KG1 (cell line): Measurements from ENCODE around the gene TMEM247.

Experiments used
- DNase-seq: peaks from one replicate; lab custom pipeline; 2025; lab: John Stamatoyannopoulos, UW

The TMEM247 gene

GRCh38 chr2:46489423-46490174 lies 10.2 kb downstream of the TMEM247 start:
- no peak for DNase-seq

GRCh38 chr2:46490521-46491141 lies 11.3 kb downstream of the TMEM247 start:
- no peak for DNase-seq

GRCh38 chr2:46492301-46492700 lies 12.9 kb downstream of the TMEM247 start:
- no peak for DNase-seq

- no peak for DNase-seq
Measured at GRCh38 chr2:46493241-46493970, 14.0 kb downstream of the TMEM247 start.

- no peak for DNase-seq
Measured at GRCh38 chr2:46493971-46494250, 14.5 kb downstream of the TMEM247 start.

- no peak for DNase-seq
Measured at GRCh38 chr2:46494596-46494995, 15.2 kb downstream of the TMEM247 start.

- DNase-seq, result no peak
Measured at GRCh38 chr2:46495231-46496030, 16.1 kb downstream of the TMEM247 start.

- DNase-seq, result no peak
Measured at GRCh38 chr2:46497766-46498165, 18.4 kb downstream of the TMEM247 start.

GRCh38 chr2:46498681-46499080 lies 19.3 kb downstream of the TMEM247 start:
- DNase-seq, result no peak

GRCh38 chr2:46499392-46499785 lies 20.0 kb downstream of the TMEM247 start:
- no peak for DNase-seq

GRCh38 chr2:46500801-46501200 lies 21.4 kb downstream of the TMEM247 start:
- DNase-seq, result no peak

GRCh38 chr2:46502291-46502885 lies 23.0 kb downstream of the TMEM247 start:
- DNase-seq, result no peak

- no peak for DNase-seq
Measured at GRCh38 chr2:46503686-46504085, 24.3 kb downstream of the TMEM247 start.

GRCh38 chr2:46504221-46504620 lies 24.9 kb downstream of the TMEM247 start:
- DNase-seq, result no peak

- no peak for DNase-seq
Measured at GRCh38 chr2:46504685-46505471, 25.5 kb downstream of the TMEM247 start.

GRCh38 chr2:46505472-46505783 lies 26.1 kb downstream of the TMEM247 start:
- DNase-seq, result no peak

GRCh38 chr2:46506131-46506706 lies 26.9 kb downstream of the TMEM247 start:
- no peak for DNase-seq

GRCh38 chr2:46508312-46508711 lies 28.9 kb downstream of the TMEM247 start:
- no peak for DNase-seq

- no peak for DNase-seq
Measured at GRCh38 chr2:46508759-46509158, 29.4 kb downstream of the TMEM247 start.

GRCh38 chr2:46509804-46510203 lies 30.4 kb downstream of the TMEM247 start:
- no peak for DNase-seq

GRCh38 chr2:46510598-46511177 lies 31.3 kb downstream of the TMEM247 start:
- no peak for DNase-seq
